Panc1 (cell line): ENCODE data around the gene ITPA. TPM values are rescaled to one million over a fixed set of nuclear protein-coding genes. Genes with fewer than 3 reads are reported as not detected.

Source experiments
- ATAC-seq: fragments of 200-7000 bp; cut with Tn5 transposase; 2 replicates; pipeline ENCODE4 v1.9.1; 2020; ENCODE audit warnings: mild to moderate bottlenecking, moderate library complexity
- BruUV-seq: library from RNA; stranded (reverse); fragments of 400-500 nt; replicated peaks from 2 replicates; lab custom pipeline; 2021; lab: Mats Ljungman, UMichigan
- CTCF ChIA-PET: fragments of 300-600 bp; sonication (Branson Sonifier 250); formaldehyde crosslinking; loops from one replicate; lab custom pipeline; 2022; ENCODE audit warnings: antibody characterized with exemption; lab: Charles Lee
- POLR2A ChIA-PET: fragments of 300-600 bp; sonication (Branson Sonifier 250); formaldehyde crosslinking; loops from one replicate; lab custom pipeline; 2022; ENCODE audit warnings: antibody characterized with exemption; lab: Charles Lee
- DNase-seq: peaks from one replicate; pipeline ENCODE4 v3.0.0-alpha.2; 2010; ENCODE audit warnings: low read depth, low spot score
- H3K27ac ChIP-seq: 2 replicates; pipeline ENCODE4 v1.5.1; 2011; ENCODE audit warnings: mild to moderate bottlenecking, low read length, inconsistent platforms
- H3K27me3 ChIP-seq: fragments of 200-500 bp; sonication (Bioruptor generic); 2 replicates; pipeline ENCODE4 v1.6.0; 2014; ENCODE audit warnings: low read length, inconsistent platforms; ENCODE audit not compliant: control insufficient read depth, insufficient read depth
- H3K36me3 ChIP-seq: fragments of 200-500 bp; sonication (Bioruptor generic); 2 replicates; pipeline ENCODE4 v1.5.1; 2014; ENCODE audit warnings: inconsistent platforms, mild to moderate bottlenecking, low read length, moderate library complexity; ENCODE audit not compliant: control insufficient read depth, insufficient read depth
- H3K4me1 ChIP-seq: 2 replicates; pipeline ENCODE4 v1.5.1; 2011; ENCODE audit warnings: inconsistent platforms, mild to moderate bottlenecking, low read length, moderate library complexity; ENCODE audit not compliant: control insufficient read depth, insufficient read depth
- H3K4me3 ChIP-seq, 2 experiments: 2 replicates each; pipeline ENCODE4 v1.5.1; 2011 to 2012; ENCODE audit warnings: low read depth in 2 of 2, low read length in 2 of 2, mild to moderate bottlenecking in 2 of 2, inconsistent platforms in 1 of 2, moderate library complexity in 1 of 2
- H3K9me3 ChIP-seq: fragments of 200-500 bp; sonication (Bioruptor generic); 2 replicates; pipeline ENCODE4 v1.5.1; 2014; ENCODE audit warnings: low read depth, mild to moderate bottlenecking, inconsistent platforms, low read length, moderate library complexity; ENCODE audit not compliant: control insufficient read depth, insufficient read depth
- CTCF ChIP-seq: fragments of 450-650 bp; IDR thresholded peaks from 2 replicates; pipeline ENCODE4 v1.5.1; 2017; ENCODE audit warnings: mild to moderate bottlenecking
- POLR2AphosphoS5 ChIP-seq: IDR thresholded peaks from 2 replicates; pipeline ENCODE4 v1.6.1; 2012; ENCODE audit warnings: mild to moderate bottlenecking, low read depth, low read length, moderate library complexity
- SIN3A ChIP-seq: IDR thresholded peaks from 2 replicates; pipeline ENCODE4 v1.6.1; 2012; ENCODE audit warnings: low read depth, mild to moderate bottlenecking, low read length, moderate library complexity, borderline replicate concordance; ENCODE audit not compliant: insufficient read depth
- TCF7L2 ChIP-seq: IDR thresholded peaks from 2 replicates; pipeline ENCODE4 v1.6.1; 2011; ENCODE audit warnings: mild to moderate bottlenecking, low read depth, low read length, inconsistent platforms
- in situ Hi-C: cut with HindIII; loops from 2 replicates; pipeline ENCODE4 v1.10.0; 2016; ENCODE audit warnings: low sequenced_read_pairs, low pct_unique_long_range_greater_than_20kb
- intact Hi-C: fragments of 100-400 bp; cut with micrococcal nuclease; formaldehyde crosslinking; loops from one replicate; pipeline ENCODE4 v1.10.0; 2022; ENCODE audit not compliant: unreplicated experiment
- total RNA-seq: library from RNA; stranded (reverse); gene quantifications from one replicate; pipeline ENCODE4 v1.2.1, GENCODE V29; 2021; ENCODE audit not compliant: unreplicated experiment
- TF ChIP-seq, protein P1 (sequence below), 2 experiments: IDR thresholded peaks; 2 replicates each; pipeline ENCODE4 v1.6.1; 2011 to 2012; ENCODE audit warnings: low read depth in 2 of 2, control low read depth in 1 of 2, low read length in 1 of 2, mild to moderate bottlenecking in 1 of 2, moderate library complexity in 1 of 2; ENCODE audit not compliant: insufficient read depth in 1 of 2

ITPA gene
- total RNA-seq, 1 experiment from 2014 or later = 107 TPM

DNA sequence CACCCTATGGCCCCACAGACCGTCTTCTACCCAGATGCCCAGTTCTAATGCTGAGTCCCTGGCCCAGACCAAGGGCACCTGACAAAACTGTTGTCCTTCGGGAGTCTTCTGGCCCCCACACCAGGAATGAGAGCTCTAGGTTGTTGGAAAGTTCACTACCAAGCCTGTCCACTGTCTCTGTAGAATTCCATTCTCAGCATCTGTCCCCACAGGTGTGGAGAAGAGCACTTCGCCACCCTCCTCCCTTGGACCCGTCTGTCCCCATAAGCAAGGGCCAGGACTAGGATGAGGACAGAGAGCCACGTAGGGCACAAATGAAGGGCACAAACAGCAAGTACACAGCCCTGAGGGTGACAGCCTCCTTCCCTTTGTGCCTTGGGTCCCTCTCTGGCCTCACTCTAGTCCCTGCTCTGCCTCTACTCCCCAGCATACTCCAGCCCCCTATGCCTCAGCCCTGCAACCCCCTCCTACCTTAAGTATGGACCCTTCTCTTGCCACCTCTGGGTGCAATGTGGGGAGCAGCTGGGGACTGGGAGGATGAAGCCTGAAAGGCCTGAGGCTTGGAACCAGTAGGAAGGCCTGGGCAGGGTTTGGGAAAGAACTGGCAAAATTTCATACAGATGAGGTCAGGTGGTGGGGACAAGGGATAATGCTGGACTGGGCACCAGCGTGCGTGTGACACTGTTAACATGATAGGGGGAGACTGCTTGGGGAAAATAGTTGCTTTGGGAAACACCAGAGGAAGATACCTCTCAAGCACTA lies 40.3 kb upstream of the ITPA start:
- ChIA-PET CTCF (no interaction called here), POLR2A (no interaction called here)
- no TSS peak for BruUV-seq
- DNase-seq = no peak
- TF ChIP-seq SIN3A (no peak), POLR2AphosphoS5 (no peak), CTCF (no peak), TCF7L2 (no peak)
- TF ChIP-seq, protein P1, sequence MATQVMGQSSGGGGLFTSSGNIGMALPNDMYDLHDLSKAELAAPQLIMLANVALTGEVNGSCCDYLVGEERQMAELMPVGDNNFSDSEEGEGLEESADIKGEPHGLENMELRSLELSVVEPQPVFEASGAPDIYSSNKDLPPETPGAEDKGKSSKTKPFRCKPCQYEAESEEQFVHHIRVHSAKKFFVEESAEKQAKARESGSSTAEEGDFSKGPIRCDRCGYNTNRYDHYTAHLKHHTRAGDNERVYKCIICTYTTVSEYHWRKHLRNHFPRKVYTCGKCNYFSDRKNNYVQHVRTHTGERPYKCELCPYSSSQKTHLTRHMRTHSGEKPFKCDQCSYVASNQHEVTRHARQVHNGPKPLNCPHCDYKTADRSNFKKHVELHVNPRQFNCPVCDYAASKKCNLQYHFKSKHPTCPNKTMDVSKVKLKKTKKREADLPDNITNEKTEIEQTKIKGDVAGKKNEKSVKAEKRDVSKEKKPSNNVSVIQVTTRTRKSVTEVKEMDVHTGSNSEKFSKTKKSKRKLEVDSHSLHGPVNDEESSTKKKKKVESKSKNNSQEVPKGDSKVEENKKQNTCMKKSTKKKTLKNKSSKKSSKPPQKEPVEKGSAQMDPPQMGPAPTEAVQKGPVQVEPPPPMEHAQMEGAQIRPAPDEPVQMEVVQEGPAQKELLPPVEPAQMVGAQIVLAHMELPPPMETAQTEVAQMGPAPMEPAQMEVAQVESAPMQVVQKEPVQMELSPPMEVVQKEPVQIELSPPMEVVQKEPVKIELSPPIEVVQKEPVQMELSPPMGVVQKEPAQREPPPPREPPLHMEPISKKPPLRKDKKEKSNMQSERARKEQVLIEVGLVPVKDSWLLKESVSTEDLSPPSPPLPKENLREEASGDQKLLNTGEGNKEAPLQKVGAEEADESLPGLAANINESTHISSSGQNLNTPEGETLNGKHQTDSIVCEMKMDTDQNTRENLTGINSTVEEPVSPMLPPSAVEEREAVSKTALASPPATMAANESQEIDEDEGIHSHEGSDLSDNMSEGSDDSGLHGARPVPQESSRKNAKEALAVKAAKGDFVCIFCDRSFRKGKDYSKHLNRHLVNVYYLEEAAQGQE (IDR thresholded peaks at IDR 0.05; ENCODE audit: insufficient read depth in 1 of 2, low read depth in 2 of 2, low read length in 1 of 2) = no peak
- no peak for ATAC-seq
- Histone ChIP-seq H3K4me3 (no peak overlapping the region), H3K4me1 (peaks cover 6% of the 10 kb centered on the region; the same call in 1 of the 2 replicates), H3K9me3 (no peaks in the 10 kb centered on the region), H3K27ac (no peak overlapping the region), H3K27me3 (no peaks in the 10 kb centered on the region), H3K36me3 (no peaks in the 10 kb centered on the region)
- in situ Hi-C loops (no loop called here), intact Hi-C loops (no loop called here)

DNA sequence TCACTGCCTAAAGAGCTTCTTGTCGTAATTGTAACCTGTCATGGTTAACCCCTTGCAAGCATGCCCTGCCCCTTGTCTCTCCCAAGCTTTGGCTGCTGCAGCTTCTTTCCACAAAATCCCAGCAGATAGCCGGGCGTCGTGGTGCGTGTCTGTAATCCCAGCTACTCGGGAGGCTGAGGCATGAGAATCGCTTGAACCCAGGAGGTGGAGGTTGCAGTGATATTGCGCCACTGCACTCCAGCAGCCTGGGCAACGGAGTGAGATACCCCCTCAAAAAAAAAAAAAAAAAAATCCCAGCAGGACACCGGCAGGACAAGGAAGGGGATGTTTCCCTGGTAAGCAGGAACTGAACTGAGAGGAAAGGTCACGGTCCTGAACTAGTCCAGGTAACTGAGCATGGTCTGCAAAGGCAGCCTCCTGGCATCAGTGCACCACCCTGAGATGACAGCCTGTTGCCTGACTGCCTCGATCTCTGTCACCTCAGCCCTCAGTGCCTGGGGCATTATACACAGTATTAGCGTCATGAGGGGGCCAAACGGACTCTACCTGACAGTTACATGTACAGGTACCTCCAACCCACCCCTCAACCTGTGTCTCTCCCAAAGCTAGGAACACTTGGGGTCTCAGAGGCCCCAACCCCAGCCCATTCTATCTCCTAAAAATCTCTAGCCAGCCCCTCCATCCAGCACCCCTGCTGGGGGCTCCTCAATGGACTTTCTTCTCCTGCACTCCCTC lies 37.7 kb upstream of the ITPA start:
- CTCF ChIA-PET = no interaction called here
- BruUV-seq = no TSS peak
- H3K27ac ChIP-seq = no peak overlapping the region
- intact Hi-C loops = no loop called here
- H3K27me3 ChIP-seq = no peaks in the 10 kb centered on the region
- no peak overlapping the region for H3K4me3 ChIP-seq
- no peaks in the 10 kb centered on the region for H3K36me3 ChIP-seq
- no peaks in the 10 kb centered on the region for H3K9me3 ChIP-seq
- TF ChIP-seq TCF7L2 (no peak), SIN3A (no peak), CTCF (no peak), POLR2AphosphoS5 (no peak)
- TF ChIP-seq, protein P1 (IDR thresholded peaks at IDR 0.05; ENCODE audit: insufficient read depth in 1 of 2, low read depth in 2 of 2, low read length in 1 of 2) = no peak
- ATAC-seq (no peak), DNase-seq (no peak)
- in situ Hi-C loops = no loop called here
- POLR2A ChIA-PET = interaction anchor here (0.5 kb wide), 1 partner anchor 211 kb away, joined by 6 read pairs; no protein-coding TSS in a partner anchor
- peaks cover 14% of the 10 kb centered on the region for H3K4me1 ChIP-seq
